HG02973 (cell line): ENCODE results near the gene GLRX5.

Experiments
- ATAC-seq: cut with Tn5 transposase; IDR thresholded peaks from one replicate; pipeline ENCODE4 v1.9.1; 2021; ENCODE audit warnings: moderate library complexity; ENCODE audit not compliant: unreplicated experiment

Gene GLRX5

DNA sequence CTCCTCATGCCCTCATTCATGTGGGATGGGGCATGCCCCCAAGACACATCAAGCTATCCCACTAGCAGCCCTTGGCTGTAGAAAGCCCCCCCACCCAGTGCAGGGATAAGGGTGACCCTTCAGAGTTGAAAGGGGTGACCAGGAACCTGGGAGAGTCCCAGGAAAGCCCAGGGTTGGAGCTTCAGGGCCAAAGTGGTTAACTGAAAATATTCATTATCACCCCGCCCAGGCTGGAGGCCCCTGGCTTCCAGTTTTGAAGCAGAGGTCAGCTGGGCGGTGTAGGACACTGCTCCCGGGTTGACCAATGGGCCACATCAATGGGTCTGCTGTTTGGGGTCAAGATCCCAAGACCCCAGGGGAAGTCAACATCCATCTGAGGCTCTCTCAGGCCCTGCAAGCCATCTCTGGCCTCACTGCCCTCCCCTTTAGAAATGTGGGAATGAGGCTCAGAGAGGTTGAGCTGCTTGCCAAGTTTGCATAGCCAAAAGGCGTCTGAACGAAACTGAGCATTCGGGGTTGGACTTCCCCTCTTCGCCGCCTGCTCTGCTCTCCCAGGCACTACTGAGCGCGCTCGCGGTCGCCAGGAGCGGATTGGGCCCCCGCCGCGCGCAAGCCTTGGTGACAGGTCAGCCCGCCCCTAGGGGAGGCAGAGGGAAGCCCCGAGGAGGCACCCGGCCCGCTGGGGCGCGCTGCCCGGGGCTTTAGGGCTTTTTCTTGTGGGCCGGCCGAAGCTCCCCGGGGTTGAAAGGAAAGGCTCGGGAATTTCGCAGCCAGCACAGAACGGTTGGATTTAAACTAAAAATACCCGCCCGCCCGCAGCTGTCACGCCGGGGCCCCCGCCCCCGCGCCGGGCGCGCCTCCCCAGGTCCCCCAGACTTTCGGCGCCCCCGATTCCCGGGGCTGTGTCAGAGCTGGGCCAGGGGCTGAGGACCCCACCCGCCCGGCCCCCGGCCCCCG lies 19.0 kb upstream of the GLRX5 start:
- ATAC-seq, result peak; percentile 80

DNA sequence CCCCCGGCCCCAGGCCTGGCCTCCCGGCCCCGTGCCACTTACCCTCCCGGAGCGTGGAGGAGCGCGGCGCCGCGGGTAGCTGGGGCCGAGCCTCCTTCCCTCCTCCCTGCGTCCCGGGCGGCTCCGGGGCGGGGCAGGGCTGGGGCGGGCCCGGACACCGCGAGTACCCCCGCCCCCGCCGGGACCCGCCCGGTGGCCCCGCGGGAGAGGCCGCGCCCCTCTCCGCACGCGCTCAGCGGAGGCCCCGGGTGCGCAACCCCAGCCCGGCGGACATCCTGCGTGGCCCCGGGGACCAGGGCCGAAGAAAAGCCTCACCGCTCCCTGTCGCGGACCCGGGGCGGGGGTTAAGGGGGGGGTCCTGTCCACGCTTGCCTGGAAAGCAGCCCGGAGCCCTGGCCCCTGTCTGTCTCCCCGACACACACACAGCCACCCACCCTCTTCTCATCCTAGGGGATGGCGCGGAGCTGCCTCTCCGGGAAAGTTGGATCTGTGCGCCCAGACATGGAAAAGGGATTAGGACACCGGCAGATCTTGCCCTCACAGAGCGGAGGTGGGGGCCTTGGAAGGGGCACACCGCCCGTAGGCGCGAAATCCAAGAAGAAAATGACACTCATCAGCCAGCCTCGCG lies 18.2 kb upstream of the GLRX5 start, which contains the start of gene SYNE3:
Gene SYNE3 (minus strand): TSS at position 97 of the 628 bp plus-strand sequence. CDS start 40,829 bp downstream, outside the sequence.
- peak; percentile 37 for ATAC-seq

DNA sequence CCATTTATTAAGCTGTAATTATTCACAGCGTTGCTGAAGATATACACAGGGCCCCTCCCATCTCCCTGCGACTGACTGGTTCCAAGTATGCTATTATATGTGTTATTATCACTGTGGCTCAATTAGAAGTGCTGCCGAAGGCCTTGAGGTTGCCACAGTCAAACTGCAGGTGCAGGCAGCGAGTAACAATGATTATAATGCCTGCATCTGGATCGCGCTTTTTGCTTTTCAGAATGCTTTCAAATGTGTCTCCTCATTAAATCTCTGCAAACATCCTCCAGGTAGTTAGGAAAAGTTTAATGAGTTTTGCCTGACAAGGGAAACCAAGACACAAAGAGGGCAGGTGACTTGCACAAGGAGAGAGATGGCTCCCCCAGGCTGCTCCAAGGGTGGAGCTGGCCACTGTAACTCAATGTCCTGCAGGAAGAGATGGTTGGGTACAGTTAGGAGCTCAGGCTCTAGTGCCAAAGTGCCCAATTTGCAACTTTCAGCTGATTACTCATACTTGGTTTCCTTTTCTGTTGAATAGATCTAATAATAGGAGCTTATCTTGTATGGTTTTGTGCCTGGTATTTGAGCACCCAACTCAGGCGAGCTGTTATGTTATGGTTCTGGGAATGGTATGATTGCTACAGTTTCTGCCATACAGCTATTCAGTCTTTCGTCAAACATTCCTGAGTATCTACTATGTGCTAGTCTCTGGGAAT lies 16.7 kb upstream of the GLRX5 start:
- no peak for ATAC-seq

DNA sequence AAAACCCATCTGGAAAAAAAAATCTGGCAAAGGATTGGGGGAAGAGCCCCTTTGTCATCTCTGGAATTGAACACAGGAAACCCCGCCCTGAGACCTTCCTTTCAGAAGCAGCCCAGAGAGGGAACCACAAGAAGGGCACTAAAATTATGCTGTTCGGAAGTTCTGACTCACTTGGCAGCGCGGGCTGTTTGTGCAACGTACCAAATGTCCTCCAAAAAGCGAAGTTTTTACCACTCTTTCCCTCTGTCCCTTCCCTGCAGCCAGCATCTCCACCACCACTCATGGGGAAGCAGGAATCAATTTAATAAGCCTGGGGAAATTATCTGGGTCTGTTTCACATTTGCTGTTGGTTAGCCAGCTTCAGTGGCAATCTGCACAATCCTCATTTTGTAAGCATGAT lies 15.2 kb upstream of the GLRX5 start:
- ATAC-seq, result no peak

DNA sequence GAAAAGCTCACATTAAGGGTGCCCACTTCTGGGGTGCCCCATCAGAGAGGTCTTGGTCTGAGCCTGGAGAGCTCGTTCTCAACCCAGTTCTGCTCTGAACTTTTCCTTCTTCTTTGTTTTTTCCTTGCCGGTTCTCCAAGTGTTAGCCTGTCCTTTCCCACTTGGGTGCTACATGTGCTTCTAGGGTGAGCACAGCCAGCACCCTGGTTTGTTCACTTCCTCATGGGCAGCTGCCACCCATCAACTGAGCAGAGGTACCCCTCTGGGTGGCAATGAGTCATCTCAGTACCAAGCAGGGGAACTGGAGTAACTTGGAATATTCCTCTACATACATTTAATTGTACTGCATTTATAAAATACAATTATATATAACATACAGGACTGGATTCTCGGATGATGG lies 14.5 kb upstream of the GLRX5 start:
- no peak for ATAC-seq

DNA sequence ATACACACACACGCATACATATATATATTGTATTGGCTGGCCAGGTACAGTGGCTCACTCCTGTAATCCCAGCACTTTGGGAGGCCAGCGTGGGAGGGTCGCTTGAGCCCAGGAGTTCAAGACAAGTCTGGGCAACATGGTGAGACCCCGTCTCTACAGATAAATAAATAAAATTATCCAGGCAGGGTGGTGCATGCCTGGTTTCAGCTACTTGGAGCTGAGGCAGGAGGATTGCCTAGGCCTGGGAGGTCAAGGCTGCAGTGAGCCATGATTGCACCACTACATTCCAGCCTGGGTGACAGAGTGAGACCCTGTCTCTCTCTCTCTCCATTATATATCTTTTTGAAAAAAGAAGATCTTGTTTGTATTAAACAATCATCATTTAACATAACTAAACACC lies 13.8 kb upstream of the GLRX5 start:
- ATAC-seq, result no peak

DNA sequence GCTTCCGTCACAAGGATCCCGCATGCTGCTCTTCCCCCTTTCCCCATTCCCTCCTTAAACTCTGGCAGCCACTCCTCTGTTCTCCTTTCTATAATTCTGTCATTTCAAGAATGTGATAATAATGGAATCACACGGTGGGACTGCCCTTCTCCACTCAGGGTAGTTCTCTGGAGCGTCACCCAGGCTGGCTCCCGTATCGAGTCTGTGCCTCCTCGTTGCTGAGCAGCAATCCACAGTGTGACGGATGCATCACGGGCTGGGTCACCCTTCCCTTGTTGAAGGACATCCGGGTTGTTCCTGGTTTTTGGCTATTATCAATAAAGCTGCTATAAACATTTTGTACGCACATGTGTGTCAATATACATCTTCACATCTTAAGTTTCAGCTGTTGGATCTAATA lies 12.7 kb upstream of the GLRX5 start:
- ATAC-seq, result no peak

DNA sequence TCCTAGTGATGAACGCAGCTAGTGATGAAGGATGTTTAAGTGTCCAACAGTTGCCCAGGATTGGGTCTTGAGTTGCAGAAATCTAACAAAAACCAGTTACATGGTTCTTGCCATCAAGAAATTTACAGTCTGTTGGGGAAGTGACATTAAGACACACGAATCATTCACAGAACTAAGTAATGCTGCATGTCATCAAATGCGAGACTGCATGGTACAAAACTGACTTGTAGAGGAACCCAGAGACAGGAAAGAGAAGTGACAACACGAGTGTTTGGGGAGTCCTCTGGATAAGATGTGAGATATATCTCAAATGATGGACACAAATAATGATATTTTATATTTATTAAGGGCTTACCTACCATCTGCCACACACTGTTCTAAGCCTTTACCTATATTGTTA lies 12.3 kb upstream of the GLRX5 start:
- ATAC-seq, result no peak

DNA sequence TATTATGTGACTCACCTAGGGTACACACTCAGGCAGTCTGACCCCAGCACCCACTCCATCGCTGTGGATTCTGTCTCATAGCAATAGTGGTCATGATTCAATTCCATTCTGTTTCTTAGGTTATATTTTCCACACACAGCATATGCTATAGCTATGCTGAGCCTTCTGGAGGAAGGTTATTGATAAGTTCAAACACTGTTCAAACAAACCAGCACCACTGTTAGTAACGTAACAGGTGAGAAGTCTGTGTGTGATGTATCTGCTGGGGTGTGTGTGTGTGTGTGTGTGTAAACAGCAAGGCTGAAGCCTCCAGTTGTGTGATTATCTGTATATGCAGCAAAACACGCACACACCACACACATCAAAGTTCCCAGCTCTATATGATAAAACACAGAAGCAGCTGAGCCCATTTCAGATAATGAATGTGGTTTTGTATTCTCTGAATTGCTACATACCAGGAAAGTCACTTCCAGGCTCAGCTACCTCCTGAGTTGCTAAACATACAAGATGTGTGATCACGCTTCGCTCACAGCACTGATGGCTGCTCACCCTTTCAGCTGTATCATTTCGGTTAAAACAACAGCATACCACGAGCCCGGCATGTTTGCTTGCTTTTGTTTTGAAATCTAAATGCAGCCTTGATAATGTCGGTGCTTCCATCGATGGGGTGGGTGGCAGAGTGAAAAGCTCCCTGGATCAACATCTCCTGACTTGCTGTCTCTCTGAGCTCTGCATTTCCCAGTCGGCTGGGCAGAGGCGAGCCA lies 11.6 kb upstream of the GLRX5 start:
- no peak for ATAC-seq

DNA sequence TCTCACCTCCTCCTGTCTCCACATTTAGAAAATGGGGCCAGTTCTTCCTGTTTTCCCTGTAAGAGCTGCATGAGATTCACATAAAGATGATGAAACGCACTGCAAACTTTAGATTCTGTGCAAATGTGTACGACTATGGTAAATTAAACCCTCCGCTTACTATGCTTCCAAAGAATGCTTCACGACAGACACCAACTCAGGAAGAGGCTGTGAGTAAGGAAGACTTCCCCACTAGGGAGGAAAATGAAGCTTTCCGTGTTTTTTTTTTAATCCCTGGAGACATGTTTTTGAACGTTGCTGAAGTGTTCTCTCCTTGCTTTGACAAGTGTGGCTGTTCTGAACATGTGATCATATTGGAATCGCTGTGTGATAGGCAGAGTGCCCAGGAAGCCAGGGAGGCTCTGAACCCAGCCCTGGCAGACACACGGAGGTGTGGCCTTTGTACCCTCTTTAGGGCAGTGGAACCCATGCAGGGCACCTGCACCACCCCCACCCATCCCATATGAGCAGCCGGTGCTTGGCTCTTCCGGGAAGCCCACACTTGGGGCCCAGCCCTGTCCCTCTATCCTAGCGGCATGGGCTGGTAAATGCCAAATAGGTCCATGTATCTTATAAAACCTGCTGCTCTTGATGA lies 10.9 kb upstream of the GLRX5 start:
- no peak for ATAC-seq

DNA sequence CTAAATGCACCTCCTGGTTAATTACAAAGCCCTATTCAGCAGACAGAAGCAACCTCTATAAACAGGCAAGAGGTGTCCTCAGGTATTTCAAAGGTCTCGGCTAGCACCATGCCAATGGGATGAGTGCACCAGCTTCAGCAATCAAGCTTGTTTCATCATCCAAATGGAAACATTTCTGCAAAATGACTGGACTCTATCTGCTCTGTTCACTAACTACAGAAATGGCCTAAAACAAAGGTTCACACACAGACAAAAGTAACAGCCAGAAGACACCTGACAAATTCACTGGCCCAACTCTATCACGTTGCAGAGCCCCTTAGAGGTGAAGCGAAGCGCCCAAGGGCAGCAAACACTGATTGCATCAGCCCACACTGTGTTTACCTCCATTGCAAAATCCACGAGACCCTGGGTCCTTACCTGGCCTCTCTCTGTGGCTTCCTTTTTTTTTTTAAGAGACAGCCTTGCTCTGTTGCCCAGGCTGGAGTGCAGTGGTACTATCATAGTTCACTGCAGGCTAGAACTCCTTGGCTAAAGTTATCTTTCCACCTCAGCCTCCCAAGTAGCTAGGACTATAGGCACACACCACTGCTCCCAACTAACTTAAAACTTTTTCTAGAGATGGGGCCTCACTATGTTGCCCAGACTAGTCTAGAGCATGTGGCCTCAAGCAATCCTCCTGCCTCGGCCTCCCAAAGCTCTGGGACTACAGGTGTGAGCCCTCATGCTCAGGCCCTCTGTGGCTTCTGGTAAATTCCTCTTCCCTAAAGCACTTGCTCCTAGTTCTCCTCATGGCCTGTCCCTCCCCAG lies 9.9 kb upstream of the GLRX5 start:
- no peak for ATAC-seq

DNA sequence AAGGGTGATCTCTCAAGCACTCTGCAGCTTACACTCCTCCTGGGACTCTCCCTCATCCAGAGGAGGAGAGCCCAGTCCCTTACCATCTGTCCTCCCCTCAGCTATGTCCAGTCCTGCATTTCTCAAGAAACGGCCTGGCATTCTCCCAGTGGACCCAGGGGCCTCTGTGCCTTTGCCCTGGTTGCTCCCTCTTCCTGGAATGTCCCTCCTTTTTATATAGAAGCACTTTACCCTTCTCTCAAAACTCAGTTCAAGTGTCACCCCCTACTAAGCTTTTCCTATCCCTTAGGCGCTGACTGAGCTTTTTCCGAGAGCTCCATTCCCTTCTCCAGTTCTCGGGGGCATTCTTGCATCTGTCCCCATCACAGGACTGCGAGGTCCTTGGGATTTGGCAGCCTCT lies 8.9 kb upstream of the GLRX5 start:
- no peak for ATAC-seq

DNA sequence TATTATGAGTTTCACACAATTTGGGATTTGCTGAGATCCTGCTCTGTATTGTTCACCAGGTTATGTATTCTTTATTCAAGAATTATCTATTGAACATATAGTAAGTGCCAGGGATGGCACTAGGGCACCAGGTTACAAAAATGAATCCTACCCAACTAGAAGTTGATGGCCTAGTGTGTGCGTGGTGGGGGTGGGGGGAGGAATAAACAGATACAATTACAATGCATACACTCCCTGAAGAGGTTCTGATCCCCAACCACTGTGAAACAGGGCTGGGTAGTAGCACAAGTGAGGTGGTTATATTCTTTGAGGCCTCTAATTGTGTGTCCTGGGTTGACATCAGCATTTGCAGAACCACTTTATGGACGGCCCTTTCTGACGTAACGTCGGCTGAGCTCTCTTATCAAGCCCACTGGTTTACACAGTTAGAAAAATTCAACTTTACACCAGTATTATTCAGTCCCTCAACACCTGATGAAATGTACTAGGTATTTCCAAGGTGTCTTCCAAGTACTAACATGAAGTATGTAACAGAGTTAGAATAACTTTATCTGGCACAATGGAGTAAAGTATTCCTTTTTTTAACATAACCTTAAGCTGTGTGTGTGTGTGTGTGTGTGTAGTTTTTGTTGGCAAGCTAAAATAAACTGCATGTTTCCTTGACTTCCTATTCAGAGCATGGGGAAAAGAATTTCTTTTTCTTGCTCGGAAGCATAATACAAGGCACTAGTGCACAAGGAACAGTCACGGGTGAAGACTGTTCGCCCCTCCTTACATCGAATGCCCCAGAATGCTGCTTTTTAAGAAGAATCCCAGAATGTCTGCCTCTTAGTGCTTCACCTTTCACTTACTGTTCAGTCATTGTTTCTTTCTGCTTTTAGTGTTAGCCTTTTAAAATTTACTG lies 8.1 kb upstream of the GLRX5 start:
- no peak for ATAC-seq

DNA sequence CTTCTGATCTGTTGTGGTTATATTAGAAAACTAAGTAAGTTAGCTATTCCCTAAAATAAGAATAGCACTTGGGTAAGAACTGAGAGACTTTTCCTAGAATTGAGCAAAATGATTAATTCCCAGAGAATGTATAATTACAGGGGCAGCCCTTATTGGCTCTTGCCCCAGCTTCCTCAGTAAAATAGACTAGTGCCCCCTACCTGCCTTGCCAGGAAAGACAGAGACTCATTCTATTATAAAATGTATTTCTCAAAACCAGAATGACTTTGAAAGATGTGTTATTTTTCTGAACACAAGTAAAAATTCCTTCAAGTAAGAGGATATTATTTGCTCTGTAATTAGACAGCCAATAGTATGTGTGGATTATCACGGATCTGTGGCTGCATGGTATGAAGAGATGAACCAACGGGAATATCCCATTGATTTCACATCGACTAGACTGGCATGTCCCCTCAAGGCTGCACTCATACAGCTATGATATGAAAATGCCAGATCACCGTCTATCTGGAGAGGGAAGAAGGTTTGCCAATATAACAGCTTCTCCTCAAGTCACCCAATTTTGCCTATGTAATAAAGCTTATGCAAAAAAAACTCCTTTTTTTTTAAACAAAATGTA lies 7.4 kb upstream of the GLRX5 start:
- no peak for ATAC-seq

DNA sequence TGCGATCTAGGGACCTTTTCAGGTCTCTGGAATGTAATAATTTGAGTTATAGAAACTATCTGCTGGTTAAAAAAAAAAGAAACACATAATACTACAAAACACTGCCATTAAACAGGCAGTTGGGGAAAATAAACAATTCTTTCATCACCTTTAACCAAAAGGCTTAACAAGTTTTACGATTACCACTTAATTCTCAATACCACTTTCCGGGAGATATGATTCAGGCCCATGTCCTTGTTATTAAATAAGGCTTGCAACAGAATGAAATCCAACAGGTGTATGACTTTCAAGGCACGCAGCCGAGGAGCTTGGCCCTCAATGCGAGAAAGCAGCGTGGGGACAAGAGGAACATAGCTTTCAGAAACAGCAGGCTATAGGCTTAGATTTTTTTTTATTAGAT lies 5.6 kb upstream of the GLRX5 start:
- ATAC-seq, result no peak

DNA sequence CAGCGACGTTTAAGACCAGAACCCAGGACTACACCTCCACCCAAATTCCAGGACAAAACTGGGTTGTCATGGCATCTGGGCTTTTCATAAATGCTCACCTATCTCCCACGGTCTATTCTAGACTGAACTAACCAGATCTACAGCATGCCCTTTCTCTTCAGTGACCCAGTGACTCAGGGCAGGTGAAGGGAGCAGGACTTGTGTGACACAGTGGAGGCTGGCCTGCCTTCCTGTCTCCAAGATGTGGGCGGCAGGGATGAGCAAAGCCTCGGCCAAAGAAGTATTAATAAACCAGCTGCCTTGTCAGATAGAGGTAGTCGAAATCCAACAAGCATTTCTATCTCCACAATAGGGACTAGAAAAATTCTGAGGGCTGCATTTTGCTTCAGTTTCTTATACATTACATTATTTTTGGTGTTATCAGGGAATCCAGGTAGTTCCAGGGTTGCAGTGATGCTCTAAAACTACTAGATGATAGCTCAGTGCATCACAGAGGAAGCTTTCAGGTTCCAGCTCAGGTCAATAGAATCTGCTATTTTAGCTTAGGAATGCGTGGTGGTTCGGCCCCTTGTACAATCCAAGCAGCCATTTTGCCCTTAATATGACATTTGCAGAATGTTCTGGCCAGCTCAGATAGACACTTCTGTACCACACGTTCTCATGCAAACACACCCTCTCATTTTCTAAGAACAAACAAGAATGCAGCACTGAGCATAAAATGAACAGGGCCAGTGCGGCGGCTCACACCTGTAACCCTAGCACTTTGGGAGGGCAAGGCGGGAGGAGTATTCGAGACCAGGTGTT lies 4.2 kb upstream of the GLRX5 start:
- ATAC-seq, result no peak

DNA sequence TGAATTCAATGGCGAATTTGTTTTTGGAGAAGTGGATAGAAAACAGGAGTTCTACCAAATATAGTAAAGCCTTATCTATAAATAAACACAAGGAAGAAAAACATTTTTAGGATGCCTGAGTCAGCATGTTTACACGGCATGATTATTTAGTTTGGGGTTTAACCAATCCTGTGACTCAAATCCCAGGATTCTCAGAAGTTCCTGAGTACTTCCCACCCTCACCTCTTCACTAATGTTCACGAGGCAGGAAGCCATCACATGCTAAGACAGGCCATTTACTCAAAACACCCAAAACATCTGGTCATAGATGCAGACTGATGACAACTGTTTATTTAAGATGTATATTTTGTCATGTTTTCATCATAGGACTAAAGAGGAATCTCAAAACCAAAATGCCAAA lies 3.4 kb upstream of the GLRX5 start:
- no peak for ATAC-seq
